GM20431 (cell line): ENCODE results near the gene PEAK1.
"Not testable (repeated sequence)": the region's sequence is repeated elsewhere in the genome, so short reads cannot be mapped to it uniquely, and the experiment has no call there.

Source experiments
- in situ Hi-C: fragments of 300-500 bp; cut with MseI, MboI; formaldehyde crosslinking; loops from one replicate; pipeline ENCODE4 v1.15.0; 2020; ENCODE audit warnings: low sequenced_read_pairs; ENCODE audit not compliant: unreplicated experiment

PEAK1 gene

GRCh38 chr15:77425104-77425503 lies 5.2 kb upstream of the PEAK1 start:
- in situ Hi-C loops: no loop called here

GRCh38 chr15:77421370-77421700 lies 1.4 kb upstream of the PEAK1 start:
- in situ Hi-C loops: no loop called here

- in situ Hi-C loops: no loop called here
These were observed 886 bp upstream of the PEAK1 start, which contains the start of gene HMG20A for GRCh38 chr15:77420610-77421369. Gene HMG20A, plus strand, starts transcription at chr15:77420888. Its CDS starts 37,520 bp downstream, at chr15:77458408.

GRCh38 chr15:77418966-77419835 lies 703 bp downstream of the PEAK1 start:
- in situ Hi-C loops: no loop called here

- in situ Hi-C loops: no loop called here
These were observed 1.4 kb downstream of the PEAK1 start for GRCh38 chr15:77418391-77418965.

GRCh38 chr15:77417602-77418001 lies 2.3 kb downstream of the PEAK1 start:
- in situ Hi-C loops: no loop called here

GRCh38 chr15:77416954-77417353 lies 3.0 kb downstream of the PEAK1 start:
- in situ Hi-C loops: no loop called here

GRCh38 chr15:77416148-77416455 lies 3.8 kb downstream of the PEAK1 start:
- in situ Hi-C loops: no loop called here

- in situ Hi-C loops: no loop called here
These were observed 4.3 kb downstream of the PEAK1 start for GRCh38 chr15:77415450-77416147.

GRCh38 chr15:77414789-77415442 lies 5.0 kb downstream of the PEAK1 start:
- in situ Hi-C loops: no loop called here

GRCh38 chr15:77413699-77414349 lies 6.1 kb downstream of the PEAK1 start:
- in situ Hi-C loops: no loop called here

GRCh38 chr15:77412972-77413698 lies 6.8 kb downstream of the PEAK1 start:
- in situ Hi-C loops: no loop called here

- in situ Hi-C loops: no loop called here
These were observed 8.3 kb downstream of the PEAK1 start for GRCh38 chr15:77411619-77411976.

GRCh38 chr15:77410701-77411618 lies 8.9 kb downstream of the PEAK1 start:
- in situ Hi-C loops: no loop called here

GRCh38 chr15:77410157-77410500 lies 9.8 kb downstream of the PEAK1 start:
- in situ Hi-C loops: not testable (repeated sequence)

GRCh38 chr15:77409259-77410156 lies 10.4 kb downstream of the PEAK1 start:
- in situ Hi-C loops: no loop called here

GRCh38 chr15:77406846-77407245 lies 13.1 kb downstream of the PEAK1 start:
- in situ Hi-C loops: no loop called here
